COLO829 (cell line): Measurements from ENCODE around the gene SEPTIN5.

ENCODE experiments used
- DNase-seq: peaks from one replicate; pipeline ENCODE4 v3.0.0; 2012; ENCODE audit warnings: low spot score

The SEPTIN5 gene

GRCh38 chr22:19760951-19761724 lies 46.8 kb downstream of the SEPTIN5 start:
- no peak for DNase-seq

- DNase-seq = no peak
These were observed 47.6 kb downstream of the SEPTIN5 start for GRCh38 chr22:19761725-19762567.

GRCh38 chr22:19762568-19763457 lies 48.5 kb downstream of the SEPTIN5 start:
- DNase-seq = no peak

- DNase-seq = no peak
These were observed 49.4 kb downstream of the SEPTIN5 start for GRCh38 chr22:19763458-19764298.

GRCh38 chr22:19764299-19764593 lies 49.9 kb downstream of the SEPTIN5 start:
- DNase-seq = no peak

- DNase-seq = no peak
These were observed 50.6 kb downstream of the SEPTIN5 start for GRCh38 chr22:19764636-19765476.

GRCh38 chr22:19765477-19766239 lies 51.4 kb downstream of the SEPTIN5 start:
- no peak for DNase-seq

- no peak for DNase-seq
These were observed 51.9 kb downstream of the SEPTIN5 start for GRCh38 chr22:19766240-19766510.

- DNase-seq = no peak
These were observed 52.5 kb downstream of the SEPTIN5 start for GRCh38 chr22:19766511-19767426.

GRCh38 chr22:19767427-19768341 lies 53.4 kb downstream of the SEPTIN5 start:
- no peak for DNase-seq

- no peak for DNase-seq
These were observed 55.1 kb downstream of the SEPTIN5 start for GRCh38 chr22:19769393-19769715.

- DNase-seq = no peak
These were observed 56.3 kb downstream of the SEPTIN5 start for GRCh38 chr22:19770349-19771220.

GRCh38 chr22:19772422-19772672 lies 58.0 kb downstream of the SEPTIN5 start:
- no peak for DNase-seq
